Measurements from ENCODE around the gene HMMR.
"Not testable (repeated sequence)": the region's sequence is repeated elsewhere in the genome, so short reads cannot be mapped to it uniquely, and the experiment has no call there.

HMMR gene

DNA sequence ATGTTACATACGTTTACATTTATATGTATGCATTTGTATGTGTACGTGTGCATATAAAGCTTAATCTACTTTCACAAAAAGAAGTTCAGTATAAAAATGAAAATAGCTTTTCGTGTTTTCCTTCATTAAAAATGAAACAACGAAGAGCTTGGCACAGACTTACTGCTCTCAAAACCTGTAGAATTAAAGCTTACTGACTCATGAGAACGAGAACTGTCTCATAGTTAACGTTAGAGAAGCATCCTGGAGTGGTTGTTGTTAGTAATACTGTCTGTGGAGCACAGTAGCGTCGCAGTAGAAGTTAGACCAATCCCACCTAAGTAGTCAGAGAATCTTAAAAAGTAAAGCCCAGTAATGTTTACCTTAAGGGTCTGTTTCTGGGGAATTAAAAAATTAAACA lies 46.3 kb downstream of the HMMR start:
- no peak for DNase-seq

DNA sequence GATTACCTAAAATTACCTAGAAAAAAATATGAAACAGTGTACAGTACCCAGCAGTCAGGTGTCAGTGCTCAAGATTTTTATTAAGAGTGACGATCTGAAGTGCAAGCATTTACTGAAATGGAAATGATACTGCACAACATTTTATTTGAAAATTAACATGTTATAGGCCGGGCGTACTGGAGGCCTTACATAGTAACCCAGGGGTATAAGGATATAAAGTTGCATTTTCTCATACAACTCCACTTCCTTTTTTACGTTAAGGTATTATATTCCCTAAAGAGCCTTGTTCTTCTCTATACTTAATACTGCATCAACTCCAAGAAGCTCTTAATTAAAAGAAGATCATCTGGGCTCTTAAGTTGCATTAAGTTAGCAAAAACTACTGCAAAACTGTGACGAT lies 48.3 kb downstream of the HMMR start:
- no peak for DNase-seq

- no peak for DNase-seq
Observed at GRCh38 chr5:163509291-163509951, 49.0 kb downstream of the HMMR start.

DNA sequence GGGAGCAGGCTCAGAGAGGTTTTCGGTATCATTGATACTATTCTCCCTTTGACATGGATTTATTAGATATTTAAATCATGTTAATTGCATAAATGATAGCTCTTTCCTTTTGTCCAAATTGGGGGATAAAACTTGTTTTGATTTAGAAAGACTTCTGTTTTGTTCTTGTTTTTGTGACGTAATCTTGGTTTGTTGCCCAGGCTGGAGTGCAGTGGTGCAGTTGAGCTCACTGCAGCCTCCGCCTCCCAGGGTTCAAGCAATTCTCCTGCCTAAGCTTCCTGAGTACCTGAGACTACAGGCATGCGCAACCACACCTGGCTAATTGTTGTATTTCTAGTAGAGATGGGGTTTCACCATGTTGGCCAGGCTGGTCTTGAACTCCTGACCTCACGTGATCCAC lies 52.1 kb downstream of the HMMR start:
- no peak for DNase-seq

DNA sequence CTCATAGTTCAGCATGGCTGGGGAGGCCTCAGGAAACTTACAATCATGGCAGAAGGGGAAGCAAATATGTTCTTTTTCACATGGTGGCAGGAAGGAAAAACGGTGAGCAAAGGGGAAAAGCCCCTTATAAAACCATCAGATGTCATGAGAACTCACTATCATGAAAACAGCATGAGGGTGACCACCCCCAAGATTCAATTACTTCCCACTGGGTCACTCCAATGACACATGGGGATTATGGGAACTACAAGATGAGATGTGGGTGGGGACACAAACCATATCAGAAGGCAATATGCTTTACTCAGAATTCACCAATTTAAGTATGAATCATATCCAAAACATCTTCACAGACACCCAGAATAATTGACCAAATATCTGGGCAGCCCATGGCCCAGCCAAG lies 64.7 kb downstream of the HMMR start:
- DNase-seq, result no peak

DNA sequence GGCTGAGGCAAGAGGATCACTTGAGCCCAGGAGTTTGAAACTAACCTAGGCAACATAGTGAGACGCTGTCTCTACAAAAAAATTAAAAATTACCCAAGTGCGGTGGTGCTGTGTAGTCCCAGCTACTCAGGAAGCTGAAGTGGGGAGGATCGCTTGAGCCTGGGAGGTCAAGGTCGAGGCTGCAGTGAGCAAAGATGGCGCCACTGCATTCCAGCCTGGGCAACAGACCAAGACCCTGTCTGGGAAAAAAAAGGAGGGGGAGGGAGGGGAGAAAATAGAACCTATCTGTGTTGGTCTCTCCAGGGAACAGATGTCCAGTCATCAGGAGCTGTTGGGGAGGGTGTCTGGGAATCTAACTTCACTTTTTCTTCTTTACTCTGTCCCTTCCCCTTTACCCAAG lies 69.3 kb downstream of the HMMR start:
- no peak for DNase-seq

- no peak for DNase-seq
Observed at GRCh38 chr5:163531272-163531671, 70.8 kb downstream of the HMMR start.

- DNase-seq, result no peak
Observed at GRCh38 chr5:163532171-163533084, 72.0 kb downstream of the HMMR start.

DNA sequence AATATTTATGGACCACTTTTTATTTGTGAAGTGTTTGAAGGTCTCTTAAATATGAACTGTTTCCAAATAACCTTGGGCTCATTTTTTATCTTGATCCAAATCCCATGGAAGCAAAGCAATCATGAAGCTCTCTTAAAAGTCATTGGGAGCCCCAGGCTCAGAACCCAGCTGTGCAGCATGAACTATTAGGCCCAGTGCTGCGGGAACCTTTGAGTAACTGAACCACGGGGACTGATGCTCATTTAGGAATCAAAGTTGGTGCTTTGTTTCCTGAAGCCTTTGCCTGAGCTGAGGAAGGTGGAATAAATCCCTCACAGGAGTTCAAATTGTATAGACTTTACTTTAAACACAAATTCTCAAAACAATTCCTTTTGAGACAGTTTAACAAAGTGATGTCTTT lies 72.8 kb downstream of the HMMR start:
- no peak for DNase-seq

DNA sequence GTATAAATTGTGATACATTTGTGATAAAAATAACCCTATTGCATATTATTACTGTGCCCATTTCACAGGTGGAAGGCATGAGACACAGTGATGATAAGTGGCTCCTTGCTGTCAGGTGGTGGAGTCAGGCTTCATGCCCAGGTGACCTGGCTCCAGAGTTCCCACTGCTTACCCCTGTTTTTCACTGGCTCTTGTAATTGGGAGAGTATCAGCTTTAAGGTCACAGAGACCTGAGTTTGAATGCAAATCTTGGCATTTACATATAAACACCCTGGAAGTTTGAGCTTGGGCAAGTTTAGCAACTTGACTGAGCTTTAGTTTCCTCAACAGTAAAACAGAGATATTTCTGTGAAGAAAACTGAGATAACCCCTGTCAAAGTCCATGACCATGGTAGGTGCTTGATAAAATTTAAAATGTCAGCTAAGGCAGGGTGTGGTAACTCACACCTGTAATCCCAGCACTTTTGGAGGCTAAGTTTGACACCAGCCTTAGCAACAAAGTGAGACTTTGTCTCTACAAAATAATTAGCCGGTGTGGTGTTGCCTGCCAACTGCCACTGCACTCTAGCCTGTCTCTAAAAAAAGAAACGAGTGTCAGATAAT lies 74.2 kb downstream of the HMMR start:
- no peak for DNase-seq

DNA sequence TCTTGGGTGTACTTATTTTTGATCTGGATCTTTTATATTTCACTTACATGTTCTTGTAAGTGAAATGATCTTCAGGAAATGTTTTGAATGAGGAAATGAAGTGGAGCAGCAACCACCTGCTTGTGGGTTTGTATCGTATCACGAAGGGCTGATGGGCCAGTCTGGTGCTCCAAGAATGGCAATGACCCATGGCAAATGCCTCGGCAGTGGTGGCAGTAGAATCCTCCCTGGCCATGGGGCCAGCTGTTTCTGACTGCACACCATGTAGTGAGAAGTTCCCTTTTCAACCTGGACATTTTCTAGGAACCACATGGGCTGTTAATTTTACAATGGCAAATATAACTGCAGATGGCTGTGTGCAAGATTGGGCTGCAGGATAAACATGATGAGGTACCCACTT lies 74.9 kb downstream of the HMMR start:
- no peak for DNase-seq

DNA sequence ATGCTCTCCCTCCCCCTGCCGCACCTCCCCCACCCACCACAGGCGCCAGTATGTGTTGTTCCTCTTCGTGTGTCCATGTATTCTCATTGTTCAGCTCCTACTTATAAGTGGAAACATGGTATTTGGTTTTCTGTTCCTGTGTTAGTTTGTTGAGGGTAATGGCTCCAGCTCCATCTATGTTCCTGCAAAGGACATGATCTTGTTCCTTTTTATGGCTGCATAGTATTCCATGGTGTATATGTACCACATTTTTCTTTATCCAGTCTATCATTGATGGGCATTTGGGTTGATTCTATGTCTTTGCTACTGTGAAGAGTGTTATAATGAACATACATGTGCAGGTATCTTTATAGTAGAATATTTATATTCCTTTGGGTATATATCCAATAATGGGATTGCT lies 76.0 kb downstream of the HMMR start:
- DNase-seq, result not testable (repeated sequence)

DNA sequence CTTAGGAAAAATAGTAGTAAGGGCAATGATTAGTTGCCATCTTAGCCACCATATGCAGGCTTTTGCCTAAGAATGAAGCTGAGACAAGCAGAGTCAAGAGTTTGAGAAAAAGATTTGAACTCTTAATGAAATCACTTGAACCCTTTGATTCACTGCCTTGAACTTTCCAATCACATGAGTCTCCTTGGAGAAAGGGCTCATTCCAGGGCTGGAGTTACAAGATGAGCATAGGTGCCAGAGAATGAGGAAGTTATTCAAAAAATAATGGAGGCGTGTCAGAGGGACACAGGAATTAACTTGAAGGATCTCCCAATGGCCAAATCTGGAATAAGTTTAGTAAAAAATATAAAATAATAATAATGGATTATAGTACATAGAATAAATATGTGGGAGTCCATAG lies 80.3 kb downstream of the HMMR start:
- DNase-seq, result no peak

Measured in activated CD4-positive, alpha-beta T cell treated with anti-CD3 and anti-CD28 coated beads, Interleukin-2, amount 50 U/mL, for 48 hours (primary cell).